Stomach (tissue), 9 donors: ENCODE measurements around the gene ARFGAP3. TPM values are rescaled to one million over a fixed set of nuclear protein-coding genes. Genes with fewer than 3 reads are reported as not detected.
"Not testable (repeated sequence)": the region's sequence is repeated elsewhere in the genome, so short reads cannot be mapped to it uniquely, and the experiment has no call there.

ENCODE experiments used
- DNase-seq, 2 donors: peaks; one replicate each; pipeline versions ENCODE4 v3.0.0 to v3.0.0-alpha.2; 2013 to 2019
- H3K27ac ChIP-seq, 5 donors: fragments of 200-600 bp in 4 of 5; sonication (generic) in 4 of 5; one replicate each; pipeline ENCODE4 v1.5.1; 2013 to 2019; ENCODE audit warnings: mild to moderate bottlenecking in 1 of 5, moderate library complexity in 1 of 5
- H3K27me3 ChIP-seq, 3 donors: fragments of 200-600 bp; sonication (generic); one replicate each; pipeline ENCODE4 v1.5.1; 2017 to 2019; ENCODE audit warnings: mixed run types in 1 of 3
- H3K36me3 ChIP-seq, 4 donors: fragments of 200-600 bp; sonication (generic); 1 replicate in 3 of 4; 2 replicates in 1 of 4; pipeline ENCODE4 v1.5.1; 2016 to 2019
- H3K4me1 ChIP-seq, 4 donors: fragments of 200-600 bp; sonication (generic); one replicate each; pipeline ENCODE4 v1.5.1; 2016 to 2019
- H3K4me3 ChIP-seq, 4 donors: fragments of 200-600 bp; sonication (generic) in 3 of 4; one replicate each; pipeline ENCODE4 v1.5.1; 2016 to 2019; ENCODE audit warnings: mild to moderate bottlenecking in 1 of 4
- H3K9me3 ChIP-seq, 4 donors: fragments of 200-600 bp; sonication (generic); one replicate each; pipeline ENCODE4 v1.5.1; 2016 to 2019
- CTCF ChIP-seq, 7 experiments: fragments of 450-650 bp in 4 of 7; fragments of 200-600 bp in 3 of 7; sonication (generic) in 3 of 7; IDR thresholded peaks; one replicate each; pipeline ENCODE4 v1.5.1; 2016 to 2019; ENCODE audit warnings: antibody characterized with exemption in 7 of 7, control low read depth in 2 of 7, mild to moderate bottlenecking in 1 of 7
- EP300 ChIP-seq: sonication (generic); formaldehyde crosslinking; IDR thresholded peaks from one replicate; pipeline ENCODE4 v1.6.1; 2017; ENCODE audit warnings: antibody characterized with exemption
- POLR2A ChIP-seq, 4 donors: fragments of 450-650 bp; IDR thresholded peaks; one replicate each; pipeline ENCODE4 v1.6.1; 2016; ENCODE audit warnings: antibody characterized with exemption in 4 of 4, control low read depth in 2 of 4, mild to moderate bottlenecking in 1 of 4, moderate library complexity in 1 of 4
- POLR2AphosphoS5 ChIP-seq, 3 donors: sonication (generic); formaldehyde crosslinking; IDR thresholded peaks; one replicate each; pipeline ENCODE4 v1.6.1; 2016; ENCODE audit warnings: antibody characterized with exemption in 3 of 3
- WGBS, 5 donors: extraction: QIAGEN DNeasy Blood & Tissue Kit in 3 of 5; methylation state at CpG; one replicate each; pipeline versions ENCODE4 v1.1.5 to v1.1.7; 2013 to 2018; 5-methylcytosine and 5-hydroxymethylcytosine counted together
- intact Hi-C: fragments of 100-400 bp; cut with DNase I; formaldehyde crosslinking; loops from one replicate; pipeline ENCODE4 v1.15.1; 2023; ENCODE audit warnings: low total_unique reads
- polyA plus RNA-seq, 3 donors: library from polyadenylated mRNA; stranded (reverse); fragments of 200-250 nt; gene quantifications; one replicate each; pipeline ENCODE4 v1.2.3, GENCODE V29; 2013
- total RNA-seq, 5 donors: library from RNA; depleted of rRNA; stranded (reverse); fragments of >200 nt; gene quantifications; one replicate each; pipeline versions ENCODE4 v1.1.0 to v1.2.3, GENCODE V29; 2014 to 2016
- donor health status: healthy with polysubstance abuse.
- donor health status: Bipolar disorder and iron deficiency.
- donor health status: healthy.

Gene ARFGAP3
- total and polyA plus RNA-seq, 8 donors, result 4.6 to 77.5 (median 39.9) TPM

- WGBS, 5 donors, result 87 to 94% (median 90%) methylated on average over 13 to 20 of the region's 20 CpGs
- no peak overlapping the region for H3K4me3 ChIP-seq
- peaks cover 0 to 11% (median 0%) of the 10 kb centered on the region in 4 donors for H3K4me1 ChIP-seq
- H3K9me3 ChIP-seq, result no peaks in the 10 kb centered on the region
- no peaks in the 10 kb centered on the region for H3K36me3 ChIP-seq
- DNase-seq, result no peak
- H3K27me3 ChIP-seq, result no peaks in the 10 kb centered on the region
- no peak overlapping the region for H3K27ac ChIP-seq
- TF ChIP-seq EP300, result no peak
- TF ChIP-seq CTCF (IDR thresholded peaks at IDR 0.05), result no peak
- intact Hi-C loops, result no loop called here
Observed at GRCh38 chr22:42785706-42786499, 71.2 kb downstream of the ARFGAP3 start.

- H3K4me3 ChIP-seq, DNase-seq, H3K36me3 ChIP-seq, H3K27me3 ChIP-seq, intact Hi-C loops, H3K9me3 ChIP-seq, H3K27ac ChIP-seq: not testable (repeated sequence)
- peaks cover 0 to 13% (median 3%) of the 10 kb centered on the region in 4 donors for H3K4me1 ChIP-seq
- 91 to 100% (median 95%) methylated on average over 6 to 9 of the region's 9 CpGs for WGBS, 5 donors
Observed at GRCh38 chr22:42782306-42782705, 74.8 kb downstream of the ARFGAP3 start.

- DNase-seq, result peak; percentile 51 to 95
- Histone ChIP-seq H3K9me3 (no peaks in the 10 kb centered on the region), H3K4me3 (no peak overlapping the region), H3K36me3 (no peaks in the 10 kb centered on the region), H3K27me3 (no peaks in the 10 kb centered on the region), H3K4me1 (peaks cover 0 to 6% (median 3%) of the 10 kb centered on the region in 4 donors), H3K27ac (no peak overlapping the region)
- WGBS, 5 donors, result 18 to 29% (median 27%) methylated on average over 6 of the region's 6 CpGs
- TF ChIP-seq POLR2A (IDR thresholded peaks at IDR 0.05), result no peak
- TF ChIP-seq POLR2AphosphoS5 (IDR thresholded peaks at IDR 0.05), result peak in 2 of 3 donors; percentile 20 to 77
- TF ChIP-seq EP300, result no peak
- TF ChIP-seq CTCF (IDR thresholded peaks at IDR 0.05), result peak in 6 of 7 experiments; percentile 41 to 96 (median 80)
- intact Hi-C loops, result no loop called here
Observed at GRCh38 chr22:42780070-42780540, 77.0 kb downstream of the ARFGAP3 start.

- H3K4me1 ChIP-seq, result peaks cover 0 to 18% (median 13%) of the 10 kb centered on the region in 4 donors
- H3K27ac ChIP-seq, result no peak overlapping the region
- H3K36me3 ChIP-seq, result no peaks in the 10 kb centered on the region
- no peak overlapping the region for H3K4me3 ChIP-seq
- intact Hi-C loops, result no loop called here
- DNase-seq, result no peak
- WGBS, 5 donors, result 93 to 96% (median 95%) methylated on average over 12 of the region's 12 CpGs
- H3K9me3 ChIP-seq, result no peaks in the 10 kb centered on the region
- TF ChIP-seq CTCF (IDR thresholded peaks at IDR 0.05) (no peak), EP300 (no peak), POLR2A (IDR thresholded peaks at IDR 0.05) (no peak), POLR2AphosphoS5 (IDR thresholded peaks at IDR 0.05) (no peak)
- no peaks in the 10 kb centered on the region for H3K27me3 ChIP-seq
Observed at GRCh38 chr22:42777126-42777525, 79.9 kb downstream of the ARFGAP3 start.

- Histone ChIP-seq H3K4me3 (no peak overlapping the region), H3K4me1 (peaks cover 14 to 47% (median 43%) of the 10 kb centered on the region in 4 donors), H3K9me3 (no peaks in the 10 kb centered on the region), H3K27me3 (no peaks in the 10 kb centered on the region), H3K27ac (peak overlapping the region in 2 of 5 donors; percentile 29 to 34), H3K36me3 (no peaks in the 10 kb centered on the region)
- DNase-seq, result peak in 1 of 2 donors; percentile 64
- TF ChIP-seq POLR2AphosphoS5 (IDR thresholded peaks at IDR 0.05) (no peak), CTCF (IDR thresholded peaks at IDR 0.05) (no peak), POLR2A (IDR thresholded peaks at IDR 0.05) (no peak), EP300 (no peak)
- intact Hi-C loops, result no loop called here
- WGBS, 5 donors, result 21 to 49% (median 26%) methylated on average over 9 to 14 of the region's 14 CpGs
Observed at GRCh38 chr22:42773167-42773566, 83.9 kb downstream of the ARFGAP3 start.
